Measurements from ENCODE around the gene FOXA1.

The FOXA1 gene

GRCh38 chr14:37606678-37607077, 11.6 kb upstream of the FOXA1 start:
- no peaks in the 10 kb centered on the region for H3K36me3 ChIP-seq
- TF ChIP-seq CTCF (IDR thresholded peaks at IDR 0.05; ENCODE audit: low read depth, low read length) = no peak
- H3K4me1 ChIP-seq = no peaks in the 10 kb centered on the region
- no peak for DNase-seq
- no peak overlapping the region for H3K4me3 ChIP-seq (ENCODE audit: low read depth, low read length)
- peaks cover 49% of the 10 kb centered on the region for H3K27me3 ChIP-seq
- H3K9me3 ChIP-seq = no peaks in the 10 kb centered on the region

GRCh38 chr14:37603688-37604251, 8.7 kb upstream of the FOXA1 start:
- Histone ChIP-seq H3K4me3 (ENCODE audit: low read depth, low read length) (no peak overlapping the region), H3K36me3 (no peaks in the 10 kb centered on the region), H3K4me1 (no peaks in the 10 kb centered on the region), H3K9me3 (no peaks in the 10 kb centered on the region), H3K27me3 (peaks cover 63% of the 10 kb centered on the region)
- TF ChIP-seq CTCF (IDR thresholded peaks at IDR 0.05; ENCODE audit: low read depth, low read length) = no peak
- DNase-seq = no peak

- H3K4me1 ChIP-seq = no peaks in the 10 kb centered on the region
- H3K27me3 ChIP-seq = peaks cover 73% of the 10 kb centered on the region
- TF ChIP-seq CTCF (IDR thresholded peaks at IDR 0.05; ENCODE audit: low read depth, low read length) = no peak
- no peaks in the 10 kb centered on the region for H3K36me3 ChIP-seq
- no peak for DNase-seq
- H3K9me3 ChIP-seq = no peaks in the 10 kb centered on the region
- no peak overlapping the region for H3K4me3 ChIP-seq (ENCODE audit: low read depth, low read length)
Observed at GRCh38 chr14:37602605-37603453, 7.8 kb upstream of the FOXA1 start.

GRCh38 chr14:37601865-37602264, 6.8 kb upstream of the FOXA1 start:
- Histone ChIP-seq H3K4me1 (no peaks in the 10 kb centered on the region), H3K4me3 (ENCODE audit: low read depth, low read length) (no peak overlapping the region), H3K27me3 (peaks cover 82% of the 10 kb centered on the region), H3K9me3 (no peaks in the 10 kb centered on the region), H3K36me3 (no peaks in the 10 kb centered on the region)
- DNase-seq = no peak
- TF ChIP-seq CTCF (IDR thresholded peaks at IDR 0.05; ENCODE audit: low read depth, low read length) = no peak

- no peaks in the 10 kb centered on the region for H3K36me3 ChIP-seq
- H3K4me3 ChIP-seq (ENCODE audit: low read depth, low read length) = no peak overlapping the region
- H3K27me3 ChIP-seq = peaks cover 90% of the 10 kb centered on the region
- H3K9me3 ChIP-seq = no peaks in the 10 kb centered on the region
- no peak for DNase-seq
- TF ChIP-seq CTCF (IDR thresholded peaks at IDR 0.05; ENCODE audit: low read depth, low read length) = no peak
- H3K4me1 ChIP-seq = no peaks in the 10 kb centered on the region
Observed at GRCh38 chr14:37600880-37601741, 6.1 kb upstream of the FOXA1 start.
